G401.6 (cell line): ENCODE data around the gene CEACAM19.
"Not testable (repeated sequence)": the region's sequence is repeated elsewhere in the genome, so short reads cannot be mapped to it uniquely, and the experiment has no call there.

Source experiments
- FAIRE-seq: peaks from 2 replicates; lab custom pipeline; 2012; peaks lifted over from hg19 to GRCh38; lab: Jason Lieb, UNC

CEACAM19 gene

DNA sequence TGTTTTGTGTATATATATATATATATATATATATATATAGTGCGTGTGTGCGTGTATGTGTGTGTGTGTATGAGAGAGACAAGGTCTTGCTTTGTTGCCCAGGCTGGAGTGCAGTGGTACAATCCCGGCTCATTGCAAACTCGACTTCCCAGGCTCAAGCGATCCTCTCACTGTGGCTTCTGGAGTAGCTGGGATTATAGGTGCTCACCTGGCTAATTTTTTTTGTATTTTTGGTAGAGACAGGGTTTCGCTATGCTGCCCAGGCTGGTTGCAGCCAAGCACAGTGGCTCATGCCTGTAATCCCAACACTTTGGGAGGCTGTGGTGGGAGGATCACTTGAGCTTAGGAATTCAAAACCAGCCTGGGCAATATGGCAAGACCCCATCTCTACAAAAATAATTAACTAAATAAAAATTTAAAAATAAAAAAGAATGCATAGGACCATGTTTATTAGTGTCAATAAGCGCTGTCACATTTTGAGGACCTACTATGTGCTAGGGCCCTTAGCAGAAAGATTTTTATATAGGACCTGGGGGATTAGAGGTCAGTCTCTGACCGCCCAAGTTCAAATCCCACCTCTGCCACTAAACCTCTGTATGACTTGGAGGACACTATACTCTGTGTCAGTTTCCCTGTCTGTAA lies 25.8 kb upstream of the CEACAM19 start:
- no peak for FAIRE-seq

GRCh38 chr19:44646049-44646416 lies 25.2 kb upstream of the CEACAM19 start:
- FAIRE-seq: no peak

DNA sequence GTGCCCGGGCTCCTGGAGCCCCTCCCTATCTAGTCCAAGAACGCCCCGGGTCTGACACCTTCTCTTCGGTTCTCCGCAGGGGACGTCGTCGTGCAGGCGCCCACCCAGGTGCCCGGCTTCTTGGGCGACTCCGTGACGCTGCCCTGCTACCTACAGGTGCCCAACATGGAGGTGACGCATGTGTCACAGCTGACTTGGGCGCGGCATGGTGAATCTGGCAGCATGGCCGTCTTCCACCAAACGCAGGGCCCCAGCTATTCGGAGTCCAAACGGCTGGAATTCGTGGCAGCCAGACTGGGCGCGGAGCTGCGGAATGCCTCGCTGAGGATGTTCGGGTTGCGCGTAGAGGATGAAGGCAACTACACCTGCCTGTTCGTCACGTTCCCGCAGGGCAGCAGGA lies 24.1 kb upstream of the CEACAM19 start:
- FAIRE-seq: no peak

DNA sequence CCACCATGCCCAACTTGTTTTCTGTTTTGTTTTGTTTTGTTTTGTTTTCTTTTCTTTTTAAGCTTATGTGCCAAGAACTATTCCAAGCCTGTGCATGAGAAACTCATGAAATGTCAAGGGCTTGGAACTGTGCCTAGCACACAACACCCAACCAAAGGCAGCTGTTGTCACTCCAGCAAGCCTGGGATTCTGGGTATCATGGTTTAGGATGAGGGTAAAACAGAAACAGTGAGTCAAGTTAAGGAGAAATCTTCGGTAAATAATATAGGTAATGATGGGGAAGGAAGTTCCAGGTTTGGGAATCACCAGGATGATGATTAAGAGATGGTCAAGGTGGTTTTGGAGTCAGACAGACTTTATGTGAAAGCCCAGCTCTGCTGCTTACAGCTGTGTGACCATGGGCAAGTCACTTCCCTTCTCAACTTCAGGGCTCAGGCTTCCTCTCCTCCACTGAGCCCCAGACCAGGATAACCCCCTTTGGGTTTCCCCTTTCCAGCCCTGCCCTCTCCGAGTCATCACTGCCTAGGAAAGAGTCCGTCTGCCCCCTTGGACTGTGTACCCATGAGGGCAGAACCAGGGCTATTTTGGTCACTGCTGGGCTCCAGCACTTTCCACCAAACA lies 22.5 kb upstream of the CEACAM19 start:
- FAIRE-seq: no peak

DNA sequence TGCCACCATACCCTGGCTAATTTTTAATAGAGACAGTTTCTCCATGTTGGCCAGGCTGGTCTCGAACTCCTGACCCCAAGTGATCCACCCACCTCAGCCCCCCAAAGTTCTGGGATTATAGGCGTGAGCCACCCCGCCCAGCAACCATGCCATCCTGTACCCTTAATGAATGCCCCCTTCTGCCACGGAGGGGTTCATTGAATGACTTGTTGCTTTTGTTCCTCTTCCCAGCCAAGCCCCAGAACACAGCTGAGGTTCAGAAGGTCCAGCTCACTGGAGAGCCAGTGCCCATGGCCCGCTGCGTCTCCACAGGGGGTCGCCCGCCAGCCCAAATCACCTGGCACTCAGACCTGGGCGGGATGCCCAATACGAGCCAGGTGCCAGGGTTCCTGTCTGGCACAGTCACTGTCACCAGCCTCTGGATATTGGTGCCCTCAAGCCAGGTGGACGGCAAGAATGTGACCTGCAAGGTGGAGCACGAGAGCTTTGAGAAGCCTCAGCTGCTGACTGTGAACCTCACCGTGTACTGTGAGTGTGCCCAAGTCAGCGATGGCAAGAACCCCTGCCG lies 21.6 kb upstream of the CEACAM19 start:
- FAIRE-seq: no peak

DNA sequence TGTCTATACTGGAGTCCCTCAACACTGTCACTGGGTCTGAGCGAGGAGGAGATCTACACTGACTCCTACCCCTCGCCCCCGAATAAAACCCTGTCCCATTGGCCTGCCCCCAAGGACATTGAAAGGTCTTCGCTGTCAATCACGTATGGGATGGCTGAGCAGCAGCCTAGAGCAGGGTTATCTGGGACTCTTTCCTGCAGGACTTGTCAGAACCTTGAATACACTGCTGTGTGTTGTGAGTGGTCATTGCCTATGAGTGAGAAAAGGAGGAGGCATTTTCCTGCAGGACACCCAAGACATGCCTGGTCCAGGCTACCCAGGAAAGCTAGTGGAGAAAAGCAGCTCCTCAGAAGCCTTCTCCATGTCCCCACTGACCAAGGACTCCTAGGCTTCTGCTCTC lies 17.9 kb upstream of the CEACAM19 start:
- no peak for FAIRE-seq

- no peak for FAIRE-seq
Measured at GRCh38 chr19:44653977-44654774, 17.1 kb upstream of the CEACAM19 start.

GRCh38 chr19:44657211-44657921 lies 13.9 kb upstream of the CEACAM19 start:
- FAIRE-seq: no peak

- FAIRE-seq: no peak
Measured at GRCh38 chr19:44658069-44658733, 13.1 kb upstream of the CEACAM19 start.

- no peak for FAIRE-seq
Measured at GRCh38 chr19:44660081-44660480, 11.2 kb upstream of the CEACAM19 start.

- FAIRE-seq: no peak
Measured at GRCh38 chr19:44661205-44661604, 10.1 kb upstream of the CEACAM19 start.

GRCh38 chr19:44661904-44662303 lies 9.4 kb upstream of the CEACAM19 start:
- no peak for FAIRE-seq

DNA sequence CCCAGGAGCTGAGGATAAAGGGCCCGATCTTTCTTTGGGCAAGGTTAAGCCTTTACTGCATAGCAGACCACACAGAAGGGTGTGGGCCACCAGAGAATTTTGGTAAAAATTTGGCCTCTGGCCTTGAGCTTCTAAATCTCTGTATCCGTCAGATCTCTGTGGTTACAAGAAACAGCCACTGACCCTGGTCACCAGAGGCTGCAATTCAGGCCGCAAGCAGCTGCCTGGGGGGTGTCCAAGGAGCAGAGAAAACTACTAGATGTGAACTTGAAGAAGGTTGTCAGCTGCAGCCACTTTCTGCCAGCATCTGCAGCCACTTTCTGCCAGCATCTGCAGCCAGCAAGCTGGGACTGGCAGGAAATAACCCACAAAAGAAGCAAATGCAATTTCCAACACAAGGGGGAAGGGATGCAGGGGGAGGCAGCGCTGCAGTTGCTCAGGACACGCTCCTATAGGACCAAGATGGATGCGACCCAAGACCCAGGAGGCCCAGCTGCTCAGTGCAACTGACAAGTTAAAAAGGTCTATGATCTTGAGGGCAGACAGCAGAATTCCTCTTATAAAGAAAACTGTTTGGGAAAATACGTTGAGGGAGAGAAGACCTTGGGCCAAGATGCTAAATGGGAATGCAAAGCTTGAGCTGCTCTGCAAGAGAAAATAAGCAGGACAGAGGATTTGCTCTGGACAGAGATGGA lies 8.4 kb upstream of the CEACAM19 start:
- no peak for FAIRE-seq

- FAIRE-seq: no peak
Measured at GRCh38 chr19:44663996-44664395, 7.3 kb upstream of the CEACAM19 start.

DNA sequence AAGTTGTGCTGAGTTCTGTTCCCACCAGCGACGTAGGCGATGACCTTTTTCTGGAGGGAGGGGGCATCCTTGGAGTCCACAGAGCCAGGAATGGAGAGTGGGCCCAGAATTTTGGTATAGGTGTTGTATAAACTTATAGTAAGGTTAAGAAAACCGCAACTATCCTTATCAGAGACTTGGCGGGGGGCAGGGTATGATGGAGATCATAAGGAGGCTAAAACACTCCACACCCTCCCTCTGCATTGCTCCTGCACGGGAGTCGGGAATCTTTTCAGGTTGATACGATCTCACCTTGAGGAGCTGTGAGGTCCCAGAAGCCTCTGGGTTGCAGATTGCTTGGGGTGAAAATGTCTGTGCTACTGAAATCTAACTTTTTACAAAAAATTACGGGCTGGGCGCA lies 6.3 kb upstream of the CEACAM19 start:
- FAIRE-seq: no peak

DNA sequence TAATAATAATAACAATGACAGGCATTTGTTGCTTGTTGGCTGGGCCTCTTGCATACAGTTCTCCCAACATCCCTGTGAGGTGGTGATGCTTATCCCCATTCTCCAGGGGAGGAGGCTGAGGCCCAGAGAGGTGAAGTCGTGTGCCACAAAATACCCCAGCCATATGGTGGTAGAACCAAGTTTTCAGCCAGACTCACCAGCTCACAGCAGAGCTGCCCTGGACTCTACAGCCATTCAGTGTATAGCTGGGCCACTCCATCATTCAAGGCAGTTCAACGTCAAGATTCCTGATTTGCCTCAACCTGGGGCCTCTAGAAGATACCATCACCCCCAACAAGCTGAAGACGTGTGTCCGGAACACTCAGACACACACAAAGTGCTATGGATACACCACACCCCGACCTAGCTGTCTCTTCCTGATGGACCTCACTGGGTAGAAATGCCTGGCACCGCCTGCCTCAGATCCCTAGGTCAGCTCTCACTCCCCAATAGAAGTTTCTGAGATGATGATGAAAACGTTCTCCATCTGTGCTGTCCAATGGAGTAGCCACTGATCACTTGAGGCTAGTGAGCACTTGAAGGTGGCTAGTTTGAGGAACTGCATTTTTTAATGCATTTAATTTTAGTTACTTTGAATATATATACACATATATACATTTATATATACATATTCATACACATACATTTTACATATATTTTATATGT lies 4.3 kb upstream of the CEACAM19 start:
- FAIRE-seq: no peak

DNA sequence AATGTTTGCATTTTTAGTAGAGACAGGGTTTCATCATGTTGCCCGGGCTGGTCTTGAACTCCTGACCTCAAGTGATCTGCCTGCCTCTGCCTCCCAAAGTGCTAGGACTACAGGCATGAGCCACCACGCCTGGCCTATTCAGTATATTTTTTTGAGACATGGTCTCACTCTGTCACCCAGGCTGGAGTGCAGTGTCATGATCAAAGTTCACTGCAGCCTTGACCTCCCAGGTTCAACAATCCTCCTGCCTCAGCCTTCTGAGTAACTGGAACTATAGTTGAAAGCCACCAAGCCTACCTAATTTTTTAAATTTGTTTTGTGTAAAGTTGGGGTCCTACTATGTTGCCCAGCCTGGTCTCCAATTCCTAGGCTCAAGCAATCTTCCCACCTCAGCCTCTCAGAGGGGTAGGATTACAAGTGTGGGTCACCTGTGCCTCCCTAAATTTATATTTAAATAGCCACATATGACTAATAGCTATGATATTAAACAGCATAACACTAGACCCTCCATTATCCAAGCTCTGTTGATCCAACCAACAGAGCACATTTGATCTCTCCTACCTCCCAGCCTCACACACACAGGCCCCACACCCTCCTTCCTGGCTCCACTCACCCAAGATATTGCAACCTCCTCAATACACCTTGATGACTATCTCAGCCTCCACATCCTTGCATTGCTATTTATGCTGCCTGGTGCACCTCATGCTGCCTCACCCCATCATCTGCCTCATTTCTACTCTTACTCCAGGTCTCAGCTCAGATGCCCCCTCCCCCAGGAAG lies 2.1 kb upstream of the CEACAM19 start:
- FAIRE-seq: no peak

- FAIRE-seq: not testable (repeated sequence)
Measured at GRCh38 chr19:44670027-44670426, 1.3 kb upstream of the CEACAM19 start.

GRCh38 chr19:44672226-44672625 lies 944 bp downstream of the CEACAM19 start:
- no peak for FAIRE-seq

- FAIRE-seq: no peak
Measured at GRCh38 chr19:44673510-44673909, 2.2 kb downstream of the CEACAM19 start.
